KMS-11 (cell line): Measurements from ENCODE around the gene RELN.

Experiments used
- H2AFZ ChIP-seq: fragments of 200-600 bp; sonication (generic); 2 replicates; pipeline ENCODE4 v1.6.1; 2016; ENCODE audit warnings: antibody characterized with exemption, mixed run types, low read depth
- H3K27ac ChIP-seq: fragments of 200-600 bp; sonication (generic); 2 replicates; pipeline ENCODE4 v1.6.1; 2016; ENCODE audit warnings: mild to moderate bottlenecking, mixed run types
- H3K27me3 ChIP-seq: fragments of 200-600 bp; sonication (generic); 2 replicates; pipeline ENCODE4 v1.6.1; 2017; ENCODE audit warnings: mild to moderate bottlenecking, low read depth, mixed run types, moderate library complexity; ENCODE audit not compliant: insufficient read depth
- H3K36me3 ChIP-seq: fragments of 200-600 bp; sonication (generic); 2 replicates; pipeline ENCODE4 v1.6.1; 2017; ENCODE audit warnings: mild to moderate bottlenecking, mixed run types; ENCODE audit not compliant: insufficient read depth
- H3K4me1 ChIP-seq: fragments of 200-600 bp; sonication (generic); 2 replicates; pipeline ENCODE4 v1.6.1; 2016; ENCODE audit warnings: mild to moderate bottlenecking, low read depth, mixed run types; ENCODE audit not compliant: poor library complexity, severe bottlenecking
- H3K4me2 ChIP-seq: fragments of 200-600 bp; sonication (generic); 2 replicates; pipeline ENCODE4 v1.7.0; 2016; ENCODE audit warnings: mild to moderate bottlenecking, mixed run types
- H3K4me3 ChIP-seq: fragments of 200-600 bp; sonication (generic); IDR thresholded peaks from 2 replicates; pipeline ENCODE4 v1.6.1; 2017; ENCODE audit warnings: low read depth, low read length, mixed read lengths; ENCODE audit not compliant: insufficient read depth
- H3K79me2 ChIP-seq: fragments of 200-600 bp; sonication (generic); 2 replicates; pipeline ENCODE4 v1.6.1; 2016; ENCODE audit warnings: low read depth, mixed run types; ENCODE audit not compliant: insufficient read depth
- H3K9ac ChIP-seq: fragments of 200-600 bp; sonication (generic); 2 replicates; pipeline ENCODE4 v1.6.1; 2016; ENCODE audit warnings: mild to moderate bottlenecking, mixed run types
- H4K20me1 ChIP-seq: fragments of 200-600 bp; sonication (generic); 2 replicates; pipeline ENCODE4 v1.6.1; 2016; ENCODE audit warnings: mild to moderate bottlenecking, mixed run types; ENCODE audit not compliant: insufficient read depth
- CTCF ChIP-seq: fragments of 200-600 bp; sonication (generic); conservative IDR thresholded peaks from 2 replicates; pipeline ENCODE4 v1.6.1; 2017; ENCODE audit warnings: low read depth, mild to moderate bottlenecking, antibody characterized with exemption, low read length, moderate library complexity, mixed read lengths

The RELN gene

GRCh38 chr7:103649052-103649451 is 340.4 kb downstream of the RELN start:
- no peak overlapping the region for H3K4me2 ChIP-seq
- no peak overlapping the region for H3K9ac ChIP-seq
- no peak overlapping the region for H3K4me3 ChIP-seq
- TF ChIP-seq CTCF = no peak
- no peak overlapping the region for H3K27ac ChIP-seq
- H3K27me3 ChIP-seq = no peaks in the 10 kb centered on the region
- no peaks in the 10 kb centered on the region for H4K20me1 ChIP-seq
- H3K36me3 ChIP-seq = no peaks in the 10 kb centered on the region
- no peaks in the 10 kb centered on the region for H3K79me2 ChIP-seq
- no peaks in the 10 kb centered on the region for H3K4me1 ChIP-seq
- H2AFZ ChIP-seq = no peak overlapping the region

- no peaks in the 10 kb centered on the region for H3K36me3 ChIP-seq
- no peaks in the 10 kb centered on the region for H3K27me3 ChIP-seq
- H4K20me1 ChIP-seq = no peaks in the 10 kb centered on the region
- no peak overlapping the region for H3K9ac ChIP-seq
- no peak overlapping the region for H2AFZ ChIP-seq
- TF ChIP-seq CTCF = no peak
- no peaks in the 10 kb centered on the region for H3K4me1 ChIP-seq
- H3K27ac ChIP-seq = no peak overlapping the region
- H3K4me2 ChIP-seq = no peak overlapping the region
- H3K4me3 ChIP-seq = no peak overlapping the region
- H3K79me2 ChIP-seq = no peaks in the 10 kb centered on the region
Measured at GRCh38 chr7:103648135-103648534, 341.3 kb downstream of the RELN start.

- no peaks in the 10 kb centered on the region for H3K4me1 ChIP-seq
- H3K27me3 ChIP-seq = no peaks in the 10 kb centered on the region
- no peak overlapping the region for H2AFZ ChIP-seq
- no peaks in the 10 kb centered on the region for H4K20me1 ChIP-seq
- H3K27ac ChIP-seq = no peak overlapping the region
- no peak for TF ChIP-seq CTCF
- no peak overlapping the region for H3K4me3 ChIP-seq
- H3K36me3 ChIP-seq = no peaks in the 10 kb centered on the region
- no peak overlapping the region for H3K9ac ChIP-seq
- H3K4me2 ChIP-seq = no peak overlapping the region
- H3K79me2 ChIP-seq = no peaks in the 10 kb centered on the region
Measured at GRCh38 chr7:103644319-103644718, 345.1 kb downstream of the RELN start.

- H3K27ac ChIP-seq = no peak overlapping the region
- H3K36me3 ChIP-seq = no peaks in the 10 kb centered on the region
- no peaks in the 10 kb centered on the region for H3K79me2 ChIP-seq
- no peaks in the 10 kb centered on the region for H3K4me1 ChIP-seq
- H3K9ac ChIP-seq = no peak overlapping the region
- H2AFZ ChIP-seq = no peak overlapping the region
- no peaks in the 10 kb centered on the region for H4K20me1 ChIP-seq
- TF ChIP-seq CTCF = no peak
- H3K4me3 ChIP-seq = no peak overlapping the region
- H3K4me2 ChIP-seq = no peak overlapping the region
- H3K27me3 ChIP-seq = no peaks in the 10 kb centered on the region
Measured at GRCh38 chr7:103640031-103640779, 349.3 kb downstream of the RELN start.
